ENCODE data around the gene GPR84.

The GPR84 gene

DNA sequence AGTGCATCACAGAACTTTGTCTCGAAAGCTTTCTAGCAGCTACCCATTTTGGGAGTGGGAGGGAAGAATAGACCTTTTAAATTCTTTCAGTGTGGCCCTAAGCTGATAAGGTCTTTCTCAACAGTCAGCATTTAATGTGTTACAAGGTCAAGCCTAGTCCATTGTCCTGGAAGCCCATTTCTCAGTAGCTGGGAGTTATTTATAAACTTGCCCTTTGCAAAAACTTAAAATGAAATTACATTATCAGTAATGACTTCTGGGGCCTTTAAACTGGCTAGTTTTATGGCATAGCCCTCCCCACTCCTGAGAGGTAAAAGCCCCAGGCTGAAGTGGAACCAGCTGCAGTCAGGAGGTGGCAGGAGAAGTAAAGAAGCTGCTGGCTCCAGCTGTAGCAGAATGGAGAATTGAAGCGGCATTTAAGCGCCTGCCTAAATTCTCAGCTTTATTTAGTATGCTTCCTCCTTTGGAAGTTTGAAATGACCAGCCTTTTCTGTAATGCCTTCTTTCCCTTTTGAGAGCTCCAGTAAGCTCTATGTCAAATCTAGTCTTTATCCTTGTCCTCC lies 26.9 kb downstream of the GPR84 start:
- Histone ChIP-seq H3K4me1 (ENCODE audit: control insufficient read depth, low read depth, low read length) (peaks cover 10% of the 10 kb centered on the region), H3K4me3 (ENCODE audit: low read length) (no peak overlapping the region), H3K27me3 (ENCODE audit: insufficient read depth, low read length, poor library complexity) (no peaks in the 10 kb centered on the region), H2BK120ac (ENCODE audit: low read depth, low read length) (no peak overlapping the region), H3K36me3 (ENCODE audit: control insufficient read depth, insufficient read depth, low read length) (no peaks in the 10 kb centered on the region), H3K23ac (ENCODE audit: low read length) (no peak overlapping the region), H3K56ac (ENCODE audit: low read length) (no peak overlapping the region), H3K27ac (ENCODE audit: low read depth, low read length) (peak overlapping the region; percentile 31), H3K4ac (ENCODE audit: low read depth, low read length) (no peak overlapping the region), H2BK5ac (ENCODE audit: low read length) (no peak overlapping the region), H4K5ac (ENCODE audit: low read length) (no peak overlapping the region), H4K8ac (ENCODE audit: low read depth, low read length) (no peak overlapping the region), H2AK5ac (ENCODE audit: low read length) (no peak overlapping the region), H3K4me2 (ENCODE audit: low read length) (no peak overlapping the region), H3K9ac (ENCODE audit: low read length) (no peak overlapping the region), H2BK15ac (replicated peaks; ENCODE audit: low read depth) (no peak overlapping the region), H3K79me2 (ENCODE audit: control insufficient read depth, insufficient read depth, low read length) (no peaks in the 10 kb centered on the region), H3K18ac (ENCODE audit: low read length) (peak overlapping the region; percentile 31), H3K79me1 (ENCODE audit: low read length) (peaks cover 10% of the 10 kb centered on the region)
- no CpG with 5 or more reads among the region's 3 CpGs for WGBS (ENCODE audit: extremely low coverage, insufficient coverage, low lambda C conversion rate)
- no peak for DNase-seq

DNA sequence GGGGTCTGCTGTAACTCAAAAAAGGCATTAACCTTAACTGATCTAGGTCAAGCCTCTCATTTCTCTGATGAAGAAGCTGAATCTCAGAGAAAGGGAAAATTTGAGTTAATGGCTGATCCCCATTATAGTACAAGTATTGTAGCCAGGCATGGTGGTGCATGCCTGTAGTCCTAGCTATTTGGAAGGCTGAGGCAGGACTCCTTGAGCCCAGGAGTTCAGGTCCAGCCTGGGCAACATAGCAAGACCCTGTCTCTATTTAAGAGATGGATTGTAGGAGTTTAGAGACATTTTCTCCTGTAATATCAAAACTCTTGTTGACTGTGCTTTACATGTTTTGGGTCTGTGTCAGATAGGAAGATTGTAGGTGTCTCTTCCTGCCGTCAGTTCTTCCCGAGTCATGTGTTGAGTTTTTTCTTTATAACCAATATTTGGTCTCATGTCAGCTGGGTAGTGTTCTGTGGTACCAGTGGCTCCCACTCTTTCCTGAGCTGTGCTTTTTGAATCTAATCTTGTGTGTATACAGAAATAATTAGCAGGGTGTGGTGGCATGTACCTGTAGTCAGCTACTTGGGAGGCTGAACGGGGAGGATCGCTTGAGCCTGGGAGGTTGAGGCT lies 30.8 kb downstream of the GPR84 start:
- Histone ChIP-seq H3K4me2 (ENCODE audit: low read length) (no peak overlapping the region), H3K18ac (ENCODE audit: low read length) (no peak overlapping the region), H3K36me3 (ENCODE audit: control insufficient read depth, insufficient read depth, low read length) (no peaks in the 10 kb centered on the region), H3K27me3 (ENCODE audit: insufficient read depth, low read length, poor library complexity) (no peaks in the 10 kb centered on the region), H3K79me1 (ENCODE audit: low read length) (peaks cover 10% of the 10 kb centered on the region), H2BK5ac (ENCODE audit: low read length) (no peak overlapping the region), H4K8ac (ENCODE audit: low read depth, low read length) (no peak overlapping the region), H3K23ac (ENCODE audit: low read length) (no peak overlapping the region), H3K4me1 (ENCODE audit: control insufficient read depth, low read depth, low read length) (peaks cover 16% of the 10 kb centered on the region), H3K79me2 (ENCODE audit: control insufficient read depth, insufficient read depth, low read length) (peaks cover 2% of the 10 kb centered on the region), H3K4me3 (ENCODE audit: low read length) (no peak overlapping the region), H3K27ac (ENCODE audit: low read depth, low read length) (no peak overlapping the region), H3K9ac (ENCODE audit: low read length) (no peak overlapping the region), H3K56ac (ENCODE audit: low read length) (no peak overlapping the region), H3K4ac (ENCODE audit: low read depth, low read length) (no peak overlapping the region), H2BK15ac (replicated peaks; ENCODE audit: low read depth) (no peak overlapping the region), H4K5ac (ENCODE audit: low read length) (no peak overlapping the region), H2BK120ac (ENCODE audit: low read depth, low read length) (no peak overlapping the region), H2AK5ac (ENCODE audit: low read length) (no peak overlapping the region)
- WGBS (ENCODE audit: extremely low coverage, insufficient coverage, low lambda C conversion rate), result no CpG with 5 or more reads among the region's 4 CpGs
- DNase-seq, result no peak

DNA sequence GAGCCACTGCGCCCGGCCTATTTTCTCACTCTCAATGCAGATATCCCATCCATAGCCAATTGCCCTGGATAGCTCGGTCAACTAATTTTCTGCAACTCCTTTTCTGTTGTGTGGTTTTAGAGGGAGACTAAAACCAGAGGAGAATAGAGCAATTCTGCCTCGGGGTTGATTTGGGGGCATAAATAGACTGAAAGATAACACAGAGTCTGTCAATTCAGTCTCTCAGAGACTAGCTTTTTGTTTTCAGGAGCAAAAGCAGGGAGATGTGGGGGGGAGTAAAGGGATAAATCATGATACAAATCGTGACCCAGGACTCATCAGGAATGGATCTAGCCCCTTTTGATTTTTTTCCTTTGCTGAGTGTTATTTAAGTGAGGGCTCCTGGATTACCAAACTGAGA lies 32.8 kb downstream of the GPR84 start:
- H3K4me2 ChIP-seq (ENCODE audit: low read length), result no peak overlapping the region
- H2AK5ac ChIP-seq (ENCODE audit: low read length), result no peak overlapping the region
- no peak overlapping the region for H2BK120ac ChIP-seq (ENCODE audit: low read depth, low read length)
- no peak overlapping the region for H4K5ac ChIP-seq (ENCODE audit: low read length)
- no peaks in the 10 kb centered on the region for H3K36me3 ChIP-seq (ENCODE audit: control insufficient read depth, insufficient read depth, low read length)
- no peak overlapping the region for H3K9ac ChIP-seq (ENCODE audit: low read length)
- no peaks in the 10 kb centered on the region for H3K27me3 ChIP-seq (ENCODE audit: insufficient read depth, low read length, poor library complexity)
- H3K23ac ChIP-seq (ENCODE audit: low read length), result no peak overlapping the region
- no peak overlapping the region for H3K27ac ChIP-seq (ENCODE audit: low read depth, low read length)
- H2BK5ac ChIP-seq (ENCODE audit: low read length), result no peak overlapping the region
- peaks cover 9% of the 10 kb centered on the region for H3K4me1 ChIP-seq (ENCODE audit: control insufficient read depth, low read depth, low read length)
- H3K79me2 ChIP-seq (ENCODE audit: control insufficient read depth, insufficient read depth, low read length), result peaks cover 2% of the 10 kb centered on the region
- WGBS (ENCODE audit: extremely low coverage, insufficient coverage, low lambda C conversion rate), result no CpG with 5 or more reads among the region's 5 CpGs
- no peak overlapping the region for H3K56ac ChIP-seq (ENCODE audit: low read length)
- H3K79me1 ChIP-seq (ENCODE audit: low read length), result peaks cover 7% of the 10 kb centered on the region
- no peak overlapping the region for H3K4me3 ChIP-seq (ENCODE audit: low read length)
- H2BK15ac ChIP-seq (replicated peaks; ENCODE audit: low read depth), result no peak overlapping the region
- no peak for DNase-seq
- H4K8ac ChIP-seq (ENCODE audit: low read depth, low read length), result no peak overlapping the region
- H3K4ac ChIP-seq (ENCODE audit: low read depth, low read length), result no peak overlapping the region
- no peak overlapping the region for H3K18ac ChIP-seq (ENCODE audit: low read length)

DNA sequence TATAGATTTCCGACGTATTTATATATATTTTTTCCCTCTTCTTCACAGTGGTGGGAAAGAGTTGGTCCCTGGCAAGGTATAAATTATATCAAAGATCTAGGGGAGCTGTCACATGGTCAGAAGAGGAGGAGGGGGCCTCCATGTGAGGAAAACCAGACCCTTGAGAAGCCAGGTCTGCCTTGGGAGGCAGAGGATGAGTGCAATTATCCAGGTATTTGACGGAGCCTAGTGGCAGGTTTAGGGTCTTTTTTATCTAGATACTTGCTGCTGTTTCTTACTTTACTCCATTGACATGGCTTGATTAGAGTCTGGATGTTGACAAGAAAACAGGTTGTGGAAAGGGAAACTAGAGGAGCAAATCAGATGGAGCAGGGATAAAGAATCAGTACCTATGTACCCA lies 33.8 kb downstream of the GPR84 start:
- Histone ChIP-seq H2BK15ac (replicated peaks; ENCODE audit: low read depth) (no peak overlapping the region), H3K27ac (ENCODE audit: low read depth, low read length) (no peak overlapping the region), H3K79me1 (ENCODE audit: low read length) (peaks cover 7% of the 10 kb centered on the region), H3K4ac (ENCODE audit: low read depth, low read length) (no peak overlapping the region), H3K18ac (ENCODE audit: low read length) (no peak overlapping the region), H3K23ac (ENCODE audit: low read length) (no peak overlapping the region), H4K8ac (ENCODE audit: low read depth, low read length) (no peak overlapping the region), H3K4me3 (ENCODE audit: low read length) (no peak overlapping the region), H2BK120ac (ENCODE audit: low read depth, low read length) (no peak overlapping the region), H3K9ac (ENCODE audit: low read length) (no peak overlapping the region), H4K5ac (ENCODE audit: low read length) (no peak overlapping the region), H3K4me2 (ENCODE audit: low read length) (no peak overlapping the region), H3K36me3 (ENCODE audit: control insufficient read depth, insufficient read depth, low read length) (no peaks in the 10 kb centered on the region), H3K4me1 (ENCODE audit: control insufficient read depth, low read depth, low read length) (peaks cover 9% of the 10 kb centered on the region), H3K79me2 (ENCODE audit: control insufficient read depth, insufficient read depth, low read length) (peaks cover 2% of the 10 kb centered on the region), H2BK5ac (ENCODE audit: low read length) (no peak overlapping the region), H3K56ac (ENCODE audit: low read length) (peak overlapping the region; percentile 70), H3K27me3 (ENCODE audit: insufficient read depth, low read length, poor library complexity) (no peaks in the 10 kb centered on the region), H2AK5ac (ENCODE audit: low read length) (no peak overlapping the region)
- no peak for DNase-seq
- no CpG with 5 or more reads among the region's 3 CpGs for WGBS (ENCODE audit: extremely low coverage, insufficient coverage, low lambda C conversion rate)

DNA sequence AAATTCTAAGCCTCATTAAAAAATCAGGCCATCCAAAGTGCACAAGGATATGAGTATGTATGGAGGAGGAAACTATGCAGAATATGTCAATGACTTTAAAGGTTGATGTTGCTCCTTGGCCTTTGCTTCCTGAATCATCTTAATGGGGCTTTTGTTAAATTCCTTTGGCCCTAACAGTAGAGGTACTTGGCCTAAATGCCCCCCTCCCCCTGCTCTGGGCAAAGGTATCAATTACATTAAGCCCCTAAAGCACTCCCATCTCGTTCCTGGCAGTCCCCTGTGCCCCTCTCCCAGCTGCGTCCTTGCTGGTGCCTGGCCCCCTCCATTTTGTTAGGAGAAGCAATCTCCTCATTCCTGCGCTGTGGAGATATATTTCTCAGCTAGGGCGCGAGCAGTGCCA lies 34.5 kb downstream of the GPR84 start:
- Histone ChIP-seq H3K27me3 (ENCODE audit: insufficient read depth, low read length, poor library complexity) (no peaks in the 10 kb centered on the region), H3K79me2 (ENCODE audit: control insufficient read depth, insufficient read depth, low read length) (peaks cover 5% of the 10 kb centered on the region), H3K9ac (ENCODE audit: low read length) (peak overlapping the region; percentile 22), H2BK5ac (ENCODE audit: low read length) (no peak overlapping the region), H3K36me3 (ENCODE audit: control insufficient read depth, insufficient read depth, low read length) (no peaks in the 10 kb centered on the region), H3K56ac (ENCODE audit: low read length) (peak overlapping the region; percentile 22), H4K8ac (ENCODE audit: low read depth, low read length) (no peak overlapping the region), H3K23ac (ENCODE audit: low read length) (no peak overlapping the region), H3K4ac (ENCODE audit: low read depth, low read length) (no peak overlapping the region), H4K5ac (ENCODE audit: low read length) (no peak overlapping the region), H3K18ac (ENCODE audit: low read length) (no peak overlapping the region), H3K27ac (ENCODE audit: low read depth, low read length) (no peak overlapping the region), H3K79me1 (ENCODE audit: low read length) (peaks cover 7% of the 10 kb centered on the region), H2BK120ac (ENCODE audit: low read depth, low read length) (no peak overlapping the region), H3K4me2 (ENCODE audit: low read length) (no peak overlapping the region), H2AK5ac (ENCODE audit: low read length) (no peak overlapping the region), H3K4me3 (ENCODE audit: low read length) (no peak overlapping the region), H3K4me1 (ENCODE audit: control insufficient read depth, low read depth, low read length) (peaks cover 9% of the 10 kb centered on the region), H2BK15ac (replicated peaks; ENCODE audit: low read depth) (no peak overlapping the region)
- WGBS (ENCODE audit: extremely low coverage, insufficient coverage, low lambda C conversion rate), result no CpG with 5 or more reads among the region's 5 CpGs
- DNase-seq, result no peak

Data from mesendoderm (in vitro differentiated cells).